Stimulated activated CD4-positive, alpha-beta T cell treated with anti-CD3 and anti-CD28 coated beads, Interleukin-12 subunit alpha, Interleukin-12 subunit beta, amount 100 ng/mL, for 24 hours (primary cell): ENCODE measurements around the gene SPATA25.
"Not testable (repeated sequence)": the region's sequence is repeated elsewhere in the genome, so short reads cannot be mapped to it uniquely, and the experiment has no call there.

ENCODE experiments used
- DNase-seq, 2 experiments: peaks; one replicate each; pipeline ENCODE4 v3.0.0-alpha.2; 2020; ENCODE audit warnings: low read depth in 2 of 2

The SPATA25 gene

DNA sequence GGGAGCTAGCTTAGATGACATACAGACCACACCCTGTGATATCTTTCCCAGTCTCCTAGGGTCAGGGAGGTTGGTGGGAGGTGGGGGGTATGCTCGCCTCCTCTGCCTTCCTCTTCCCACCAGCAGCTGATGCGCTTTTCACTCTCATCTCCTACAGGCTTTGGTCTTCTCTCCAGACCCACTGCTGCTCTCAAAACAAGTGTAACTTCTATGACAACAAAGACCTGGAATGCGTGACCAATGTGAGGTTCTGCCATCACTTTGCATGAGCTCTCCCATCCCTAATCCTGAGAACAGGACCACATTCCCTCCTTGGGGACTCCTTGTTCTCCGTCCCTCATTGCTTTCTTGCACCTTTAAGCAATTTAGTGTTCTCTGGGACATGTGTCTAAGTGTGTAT, 6.4 kb upstream of the SPATA25 start:
- no peak for DNase-seq

DNA sequence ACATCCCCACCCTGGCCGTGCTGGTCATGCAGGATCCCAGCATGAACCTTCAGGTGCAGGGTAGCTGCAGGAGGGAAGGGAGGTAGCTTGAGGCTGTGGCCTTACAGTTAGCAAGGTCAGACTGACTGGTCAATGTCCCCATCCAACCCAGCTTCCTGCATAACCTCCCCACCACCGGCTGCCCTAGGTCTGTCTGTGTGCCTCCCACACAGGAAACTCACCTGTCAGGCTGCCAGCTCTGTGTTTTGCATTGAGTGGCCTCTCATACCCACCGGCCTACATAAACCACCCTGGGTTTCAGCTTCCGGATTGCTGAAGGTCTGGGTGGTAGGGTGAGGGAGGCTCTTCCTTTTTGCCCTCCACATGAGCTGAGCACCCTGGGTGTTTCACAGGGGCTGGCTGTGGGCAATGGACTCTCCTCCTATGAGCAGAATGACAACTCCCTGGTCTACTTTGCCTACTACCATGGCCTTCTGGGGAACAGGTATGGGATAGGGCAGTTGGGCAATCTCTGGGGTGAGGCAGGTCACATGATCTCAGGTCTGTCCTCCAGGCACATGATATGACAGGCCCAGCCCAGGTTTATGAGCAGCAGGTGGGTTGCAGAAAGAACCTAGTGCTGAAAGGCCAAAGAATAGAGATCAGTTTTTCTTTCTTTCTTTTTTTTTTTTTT, 5.5 kb upstream of the SPATA25 start:
- no peak for DNase-seq

DNA sequence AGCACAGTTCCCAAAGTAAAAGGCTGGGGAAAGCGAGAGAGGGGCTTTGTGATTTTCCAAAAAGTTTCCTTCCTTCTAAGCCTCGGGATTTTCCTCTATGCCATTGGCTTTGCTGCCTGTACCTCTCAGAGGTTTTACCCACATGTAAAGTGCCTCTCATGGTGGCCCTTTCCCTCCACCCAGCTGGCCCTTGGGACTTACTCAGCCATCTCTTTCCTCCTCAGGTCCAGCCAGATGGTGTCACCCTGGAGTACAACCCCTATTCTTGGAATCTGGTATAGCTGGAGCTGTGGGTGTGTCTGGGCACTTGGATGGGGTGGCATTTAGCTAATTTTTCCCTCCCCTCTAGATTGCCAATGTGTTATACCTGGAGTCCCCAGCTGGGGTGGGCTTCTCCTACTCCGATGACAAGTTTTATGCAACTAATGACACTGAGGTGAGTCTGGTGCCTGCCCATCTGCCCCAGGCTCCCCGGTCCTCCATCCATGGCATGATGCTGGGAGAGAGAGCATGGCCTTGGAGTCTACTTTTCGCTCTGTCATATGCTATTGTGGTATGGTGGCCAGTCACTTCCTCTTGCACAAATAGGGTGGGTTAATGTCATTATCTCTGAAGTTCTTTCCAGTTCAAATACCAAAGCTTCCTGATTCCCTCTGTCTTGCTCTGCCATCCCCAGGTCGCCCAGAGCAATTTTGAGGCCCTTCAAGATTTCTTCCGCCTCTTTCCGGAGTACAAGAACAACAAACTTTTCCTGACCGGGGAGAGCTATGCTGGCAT, 4.8 kb upstream of the SPATA25 start:
- DNase-seq = no peak

DNA sequence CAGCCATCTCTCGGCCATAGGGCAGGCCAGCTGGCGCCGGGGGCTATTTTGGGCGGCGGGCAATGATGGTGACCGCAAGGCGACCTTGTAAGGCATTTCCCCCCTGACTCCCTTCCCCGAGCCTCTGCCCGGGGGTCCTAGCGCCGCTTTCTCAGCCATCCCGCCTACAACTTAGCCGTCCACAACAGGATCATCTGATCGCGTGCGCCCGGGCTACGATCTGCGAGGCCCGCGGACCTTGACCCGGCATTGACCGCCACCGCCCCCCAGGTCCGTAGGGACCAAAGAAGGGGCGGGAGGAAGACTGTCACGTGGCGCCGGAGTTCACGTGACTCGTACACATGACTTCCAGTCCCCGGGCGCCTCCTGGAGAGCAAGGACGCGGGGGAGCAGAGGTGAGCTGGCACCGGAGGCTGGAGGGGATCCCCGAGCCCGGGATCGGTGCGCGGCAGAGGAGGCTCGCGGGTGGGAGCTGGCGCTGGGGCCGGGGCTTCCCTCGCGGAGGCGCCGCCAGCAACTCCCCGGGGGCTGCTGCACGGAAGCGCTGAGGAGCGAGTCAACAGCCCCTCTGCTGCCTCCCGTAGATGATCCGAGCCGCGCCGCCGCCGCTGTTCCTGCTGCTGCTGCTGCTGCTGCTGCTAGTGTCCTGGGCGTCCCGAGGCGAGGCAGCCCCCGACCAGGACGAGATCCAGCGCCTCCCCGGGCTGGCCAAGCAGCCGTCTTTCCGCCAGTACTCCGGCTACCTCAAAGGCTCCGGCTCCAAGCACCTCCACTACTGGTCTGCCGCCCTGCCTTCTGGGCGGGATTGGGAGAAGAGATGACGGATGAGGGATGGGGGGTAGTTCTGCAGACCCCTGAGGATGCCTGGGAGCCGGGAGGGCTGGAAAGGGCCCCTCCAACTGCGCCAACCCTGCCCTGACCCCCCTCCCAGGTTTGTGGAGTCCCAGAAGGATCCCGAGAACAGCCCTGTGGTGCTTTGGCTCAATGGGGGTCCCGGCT, 3.9 kb upstream of the SPATA25 start, which contains the start of the genes CTSA and NEURL2:
CTSA (plus strand) TSS at position 351 of the 999 bp plus-strand sequence; CDS start at position 585, 234 bp downstream.
NEURL2 (minus strand) TSS at position 224 of the 999 bp plus-strand sequence; CDS start at position 7, 217 bp downstream.
- peak; percentile 73 to 80 for DNase-seq

DNA sequence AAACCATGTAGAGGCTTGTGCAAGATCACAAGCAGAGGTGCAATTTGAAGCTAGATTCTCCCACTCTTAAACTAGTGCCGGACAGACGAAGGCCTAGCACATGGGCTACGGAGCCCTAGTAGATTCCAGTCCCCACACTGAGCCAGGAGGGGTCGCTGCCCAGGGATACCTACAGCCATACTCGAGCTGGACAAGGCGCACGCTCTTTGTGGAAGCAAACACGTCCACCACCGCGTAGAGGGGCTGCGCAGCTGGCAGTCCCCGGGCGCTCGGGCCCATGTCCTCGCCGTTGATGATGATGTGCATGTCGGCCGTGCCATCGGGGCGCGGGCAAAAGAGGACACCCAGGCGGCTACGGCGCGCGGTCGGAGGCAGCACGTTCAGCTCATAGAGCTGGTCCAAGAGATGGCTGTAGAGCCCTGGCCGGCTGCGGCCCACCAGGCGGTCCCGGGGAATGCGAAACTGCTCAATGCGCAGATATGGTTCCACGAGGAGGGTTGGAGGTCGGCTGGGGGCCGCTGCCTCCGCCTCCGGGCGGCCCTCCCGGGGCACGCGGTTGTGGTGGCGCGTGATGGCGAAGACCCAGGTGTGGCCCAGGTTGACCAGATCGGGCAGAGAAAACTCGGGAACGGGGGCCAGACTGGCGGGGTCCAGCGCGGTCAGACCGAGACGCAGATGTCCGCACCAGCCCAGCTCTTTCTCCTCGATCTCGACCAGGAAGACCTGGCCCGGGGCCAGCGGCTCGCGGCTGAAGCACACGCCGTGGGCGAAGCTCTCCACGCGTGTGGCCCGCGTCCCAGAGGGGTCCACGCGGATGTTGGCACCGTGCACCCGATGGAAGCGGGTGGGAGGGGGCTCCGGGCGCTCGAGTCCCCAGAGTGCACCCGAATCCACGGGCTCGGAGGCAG, 2.9 kb upstream of the SPATA25 start:
- peak in 1 of 2 experiments; percentile 39 for DNase-seq

DNA sequence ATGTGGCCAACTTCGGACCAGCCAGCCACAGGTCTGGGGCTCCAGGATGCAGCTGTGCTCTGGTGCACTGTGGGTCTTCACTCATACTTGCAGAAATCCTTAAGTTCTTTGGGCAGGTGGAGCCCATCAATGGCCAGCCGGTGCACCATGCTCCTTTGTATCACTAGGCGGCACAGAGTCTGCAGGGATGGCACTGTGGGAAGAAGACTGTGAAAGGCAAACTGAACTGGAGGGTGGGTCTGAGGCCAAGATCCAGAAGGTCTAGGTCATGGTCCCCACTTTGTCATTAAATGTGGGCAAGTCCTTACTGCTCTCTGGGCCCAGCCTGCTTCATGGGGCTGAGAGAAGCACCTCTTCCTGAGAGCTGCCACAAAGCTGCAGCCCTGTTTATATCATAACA, 1.3 kb upstream of the SPATA25 start:
- DNase-seq = no peak

DNA sequence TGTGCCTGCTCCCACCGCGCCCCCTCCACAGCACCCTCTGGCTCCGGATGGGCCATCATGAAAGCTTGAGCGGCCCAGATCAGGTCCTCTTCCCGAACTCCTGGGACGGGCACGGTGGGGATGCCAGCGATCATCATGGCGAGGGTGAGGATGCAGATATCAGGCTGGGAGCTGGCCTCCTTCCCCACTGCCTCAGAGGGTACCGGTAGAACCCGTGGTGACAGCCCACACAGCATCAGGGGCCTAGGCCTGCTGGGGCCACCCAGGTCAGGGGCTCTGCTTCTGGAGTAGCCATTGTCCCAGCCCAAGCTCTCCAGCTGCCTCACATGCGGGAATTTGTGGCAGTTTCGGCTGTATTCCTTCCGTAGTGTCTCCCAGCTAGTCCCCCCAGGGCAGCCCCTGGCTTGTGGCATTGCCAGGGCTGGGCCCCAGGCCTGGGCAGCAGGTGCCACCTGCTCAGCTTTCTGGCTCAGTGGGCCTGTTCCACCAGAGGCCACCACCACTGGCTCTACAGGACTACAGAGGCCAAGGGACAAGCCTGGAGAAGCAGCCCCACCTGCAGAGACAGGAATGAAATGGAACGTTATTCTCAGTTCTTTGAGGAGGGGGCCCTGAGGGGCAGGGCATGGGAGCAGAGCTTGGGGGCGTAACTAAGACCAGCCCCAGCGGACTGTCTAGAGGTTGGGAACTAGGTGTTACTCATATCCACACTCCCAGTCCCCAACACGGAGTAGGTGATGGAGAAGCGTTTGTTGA, 654 bp downstream of the SPATA25 start:
- DNase-seq = no peak

DNA sequence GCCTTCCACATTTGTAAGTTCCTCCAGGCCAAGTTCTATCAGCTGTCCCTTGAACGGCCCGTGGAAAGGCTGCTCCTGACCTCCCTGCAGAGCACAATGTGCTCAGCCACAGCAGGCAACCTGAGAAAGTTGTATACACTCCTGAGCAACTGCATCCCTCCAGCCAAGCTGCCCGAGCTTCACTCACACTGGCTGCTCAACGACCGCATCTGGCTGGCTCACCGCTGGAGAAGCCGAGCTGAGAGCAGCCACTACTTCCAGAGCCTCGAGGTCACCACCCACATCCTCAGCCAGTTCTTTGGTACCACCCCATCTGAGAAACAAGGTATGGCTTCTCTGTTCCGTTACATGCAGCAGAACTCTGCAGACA, 4.3 kb downstream of the SPATA25 start:
- no peak for DNase-seq

DNA sequence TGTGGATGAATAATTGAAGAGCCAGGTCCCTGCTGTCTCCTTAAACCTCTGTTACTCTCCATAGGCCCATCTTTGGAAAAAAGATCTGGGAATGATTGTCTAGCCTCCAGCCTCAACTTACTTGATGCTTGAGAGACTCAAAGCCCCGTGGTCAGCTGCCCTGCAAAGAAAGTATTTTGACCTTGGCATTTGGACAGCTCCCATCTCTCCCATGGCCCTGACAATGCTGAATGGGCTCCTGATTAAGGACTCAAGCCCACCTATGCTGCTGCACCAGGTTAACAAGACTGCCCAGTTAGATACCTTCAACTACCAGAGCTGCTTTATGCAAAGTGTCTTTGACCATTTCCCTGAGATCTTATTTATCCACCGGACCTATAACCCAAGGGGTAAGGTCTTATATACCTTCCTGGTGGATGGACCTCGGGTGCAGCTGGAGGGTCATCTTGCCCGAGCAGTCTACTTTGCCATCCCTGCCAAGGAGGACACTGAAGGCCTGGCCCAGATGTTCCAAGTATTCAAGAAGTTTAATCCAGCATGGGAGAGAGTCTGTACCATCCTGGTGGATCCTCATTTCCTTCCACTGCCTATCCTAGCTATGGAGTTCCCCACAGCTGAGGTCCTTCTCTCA, 4.8 kb downstream of the SPATA25 start:
- DNase-seq = no peak

DNA sequence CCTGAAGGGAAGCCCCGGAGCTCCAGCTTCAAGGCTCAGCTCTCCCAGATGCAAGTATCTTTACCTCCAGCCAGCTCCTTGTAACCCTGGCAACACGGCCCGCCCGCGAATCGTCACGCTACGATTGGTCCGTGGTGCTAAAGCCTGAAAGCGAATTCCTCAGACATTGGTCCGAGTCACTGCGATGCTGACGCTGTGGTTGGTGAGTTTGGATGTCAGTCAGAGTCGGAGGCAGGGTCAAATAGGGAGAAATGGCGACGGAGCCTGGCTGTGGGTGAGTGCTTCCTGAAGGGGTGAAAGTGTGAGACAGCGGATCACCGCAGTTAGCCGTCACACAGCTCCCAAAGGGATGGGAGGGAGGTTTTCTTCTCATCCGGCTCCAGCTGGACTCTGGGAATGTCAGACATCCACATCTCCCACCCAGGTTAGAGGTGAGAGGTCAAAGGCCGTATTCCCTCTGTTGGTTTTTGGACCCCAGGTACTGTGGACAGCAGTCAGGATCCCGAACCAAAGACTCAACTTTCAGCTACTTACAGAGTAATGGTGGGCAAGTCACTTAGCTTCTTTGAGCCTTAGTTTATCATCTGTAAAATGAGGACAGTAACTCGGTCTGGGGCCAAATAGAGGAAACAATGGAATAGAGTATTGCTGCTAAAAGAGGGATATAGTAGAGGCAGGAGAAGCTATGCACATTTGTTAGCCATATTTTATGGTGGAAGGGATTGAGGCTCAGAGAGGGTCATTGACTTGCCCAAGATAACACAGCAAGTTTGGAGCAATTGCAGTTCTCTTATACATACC, 6.2 kb downstream of the SPATA25 start, which contains the start of gene ZSWIM1:
ZSWIM1 (plus strand) TSS at position 240 of the 801 bp plus-strand sequence. CDS start 1,366 bp downstream, outside the sequence.
- peak; percentile 96 to 100 for DNase-seq

DNA sequence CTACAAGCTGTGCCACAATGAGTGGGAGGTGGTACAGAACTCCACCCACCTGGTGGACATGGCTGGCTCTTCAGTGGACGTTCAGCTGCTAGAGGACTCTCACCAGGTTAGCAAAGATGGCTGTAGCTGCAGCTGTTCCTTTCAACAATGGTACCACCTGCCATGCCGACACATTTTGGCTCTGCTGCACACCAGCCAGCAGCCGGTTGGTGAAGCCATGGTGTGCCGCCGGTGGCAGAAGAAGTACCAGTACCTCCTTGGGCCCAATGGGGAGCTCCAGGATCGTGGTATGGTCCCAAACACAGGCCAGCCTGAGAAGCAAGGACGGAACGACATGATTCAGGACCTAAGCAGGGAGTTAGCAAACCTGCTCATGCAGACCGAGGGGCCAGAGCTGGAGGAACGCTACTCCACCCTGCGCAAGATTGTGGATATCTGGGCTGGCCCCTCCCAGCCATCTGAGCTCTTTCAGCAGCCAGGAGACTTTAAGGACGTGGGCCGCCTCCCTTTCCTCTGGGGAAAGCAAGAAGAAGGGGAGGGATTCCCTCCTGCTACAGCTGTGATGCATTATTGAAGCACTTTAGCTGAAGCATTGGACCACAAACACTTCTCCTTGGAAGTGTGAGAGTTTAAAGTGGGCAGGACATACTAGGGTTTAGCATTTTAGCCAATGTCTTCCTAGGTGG, 9.2 kb downstream of the SPATA25 start:
- no peak for DNase-seq

DNA sequence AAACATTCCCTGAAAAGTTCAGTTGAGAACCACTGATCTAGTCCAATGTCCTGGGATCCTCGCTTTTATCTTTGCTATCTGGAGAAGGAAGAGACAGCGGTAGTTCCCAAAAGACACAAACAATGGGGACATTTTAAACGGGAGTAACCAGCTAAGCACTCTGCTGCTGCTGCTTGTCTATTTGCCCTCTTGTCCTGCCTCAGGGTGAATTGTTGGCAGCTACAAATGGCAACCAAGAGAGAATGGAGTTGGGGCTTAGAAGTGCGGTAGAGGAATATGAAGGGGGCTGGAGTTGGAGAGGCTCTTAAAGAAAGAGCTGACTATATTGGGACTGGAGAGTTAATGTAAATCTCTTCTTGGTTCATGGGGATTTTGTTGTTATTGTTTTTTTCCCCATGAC, 12.8 kb downstream of the SPATA25 start:
- DNase-seq = no peak

DNA sequence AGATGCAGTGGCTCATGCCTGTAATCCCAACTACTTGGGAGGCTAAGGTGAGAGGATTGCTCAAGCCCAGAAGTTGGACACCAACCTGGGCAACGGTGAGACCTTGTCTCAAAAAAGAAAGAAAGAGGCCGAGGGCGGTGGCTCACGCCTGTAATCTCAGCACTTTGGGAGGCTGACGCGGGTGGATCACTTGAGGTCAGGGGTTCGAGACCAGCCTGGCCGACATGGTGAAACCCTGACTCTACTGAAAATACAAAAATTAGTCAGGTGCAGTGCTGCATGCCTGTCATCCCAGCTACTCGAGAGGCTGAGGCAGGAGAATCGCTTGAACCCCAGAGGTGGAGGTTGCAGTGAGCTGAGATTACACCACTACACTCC, 13.3 kb downstream of the SPATA25 start:
- DNase-seq = not testable (repeated sequence)

DNA sequence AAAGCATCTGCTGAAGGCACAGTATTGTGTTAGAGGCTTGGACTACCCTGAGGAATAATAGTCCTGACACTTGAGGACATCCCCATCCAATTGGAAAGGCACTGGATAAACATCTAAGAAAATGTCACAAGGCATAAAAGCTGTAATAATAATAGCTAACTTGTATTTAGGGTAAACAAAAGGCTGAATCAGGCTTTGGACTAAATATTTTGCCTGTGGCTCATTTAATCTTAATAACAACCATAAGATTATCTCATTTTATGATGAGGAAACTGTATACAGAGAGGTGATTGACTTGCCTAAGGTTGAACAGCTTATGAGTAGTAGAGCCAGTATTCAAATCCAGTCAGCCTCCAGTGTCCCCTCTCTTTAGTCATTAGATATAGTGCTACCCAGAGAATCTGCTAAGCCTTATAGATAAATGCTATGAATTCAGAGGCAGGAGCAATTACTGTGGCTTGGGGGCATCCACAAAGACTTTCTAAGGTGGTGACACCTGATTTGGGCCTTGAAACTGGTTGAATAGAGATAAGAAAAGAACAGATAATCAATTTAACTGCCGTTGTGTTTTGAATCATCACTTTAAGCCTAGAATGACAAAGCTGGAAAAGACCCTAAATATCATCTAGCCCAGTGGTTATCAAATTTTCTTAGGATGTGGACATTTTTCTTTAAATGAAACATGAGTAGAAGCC, 13.9 kb downstream of the SPATA25 start:
- no peak for DNase-seq

DNA sequence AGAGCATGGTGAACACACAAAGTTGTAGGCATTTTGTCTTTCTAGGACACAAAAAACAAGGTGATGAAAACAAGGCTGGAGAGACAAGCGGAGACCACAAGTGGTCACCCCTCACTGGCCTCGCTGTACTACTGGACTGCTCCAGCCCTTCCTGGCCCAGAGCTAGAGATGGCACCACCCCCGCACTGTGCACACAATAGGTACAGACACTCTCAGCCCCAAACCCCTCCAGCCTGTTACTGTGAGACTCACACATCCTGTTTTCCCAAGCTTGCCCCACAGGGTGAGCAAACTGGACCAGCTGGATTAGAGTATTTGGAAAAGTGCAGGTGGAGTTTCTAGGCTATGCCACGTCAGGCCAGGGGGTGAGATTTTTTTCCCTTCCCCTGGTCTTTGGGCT, 14.8 kb downstream of the SPATA25 start:
- DNase-seq = no peak

DNA sequence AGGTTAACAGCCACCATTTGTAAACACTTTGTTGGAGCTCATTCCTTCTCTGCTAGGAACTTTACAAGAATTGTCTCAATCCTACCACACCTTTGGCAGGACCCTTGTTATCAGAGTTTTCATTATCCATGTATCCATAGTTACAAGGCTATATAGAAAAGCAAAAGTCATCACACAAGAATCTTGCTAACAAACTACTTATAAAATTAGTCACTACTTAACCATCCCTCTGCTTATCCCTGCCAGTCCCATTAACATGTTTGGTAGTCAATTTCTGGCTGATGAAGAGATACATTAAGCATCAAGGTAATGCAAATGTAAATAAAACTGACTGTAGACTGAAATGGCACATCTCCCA, 19.6 kb downstream of the SPATA25 start:
- no peak for DNase-seq

DNA sequence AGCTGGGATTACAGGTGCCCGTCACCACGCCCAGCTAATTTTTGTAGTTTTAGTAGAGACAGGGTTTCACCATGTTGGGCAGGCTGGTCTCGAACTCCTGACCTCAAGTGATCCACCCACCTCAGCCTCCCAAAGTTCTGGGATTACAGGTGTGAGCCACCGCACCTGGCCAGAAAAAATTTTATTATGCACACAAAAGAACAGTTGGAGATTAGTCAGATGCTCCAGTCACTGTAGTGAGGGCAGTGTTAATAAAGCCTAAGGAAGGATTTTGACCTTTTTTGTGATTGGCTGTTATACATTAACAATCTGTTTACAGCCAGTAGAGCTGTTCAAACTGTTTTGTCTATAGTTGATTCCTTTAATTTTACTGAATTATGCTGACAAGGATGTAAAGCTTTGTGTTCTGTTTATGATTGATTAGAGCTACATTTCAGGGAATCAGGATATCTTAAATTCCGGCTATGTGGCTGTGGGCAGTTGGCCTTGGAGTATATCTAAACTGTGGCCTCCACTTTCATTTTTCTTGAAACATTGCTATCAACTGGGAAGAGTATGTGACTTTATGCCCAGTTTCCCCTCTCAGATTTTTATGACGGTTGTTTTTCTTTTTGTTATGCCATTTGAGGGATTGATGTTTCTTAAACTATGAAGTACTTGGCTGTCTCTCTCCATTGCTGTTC, 20.1 kb downstream of the SPATA25 start:
- DNase-seq = no peak
